ENCODE results near the gene SIGLEC12. TPM values are rescaled to one million over a fixed set of nuclear protein-coding genes. Genes with fewer than 3 reads are reported as not detected.

The SIGLEC12 gene
- total RNA-seq, 2 donors from 2014 or later: 0.91 TPM; not detected in 1

DNA sequence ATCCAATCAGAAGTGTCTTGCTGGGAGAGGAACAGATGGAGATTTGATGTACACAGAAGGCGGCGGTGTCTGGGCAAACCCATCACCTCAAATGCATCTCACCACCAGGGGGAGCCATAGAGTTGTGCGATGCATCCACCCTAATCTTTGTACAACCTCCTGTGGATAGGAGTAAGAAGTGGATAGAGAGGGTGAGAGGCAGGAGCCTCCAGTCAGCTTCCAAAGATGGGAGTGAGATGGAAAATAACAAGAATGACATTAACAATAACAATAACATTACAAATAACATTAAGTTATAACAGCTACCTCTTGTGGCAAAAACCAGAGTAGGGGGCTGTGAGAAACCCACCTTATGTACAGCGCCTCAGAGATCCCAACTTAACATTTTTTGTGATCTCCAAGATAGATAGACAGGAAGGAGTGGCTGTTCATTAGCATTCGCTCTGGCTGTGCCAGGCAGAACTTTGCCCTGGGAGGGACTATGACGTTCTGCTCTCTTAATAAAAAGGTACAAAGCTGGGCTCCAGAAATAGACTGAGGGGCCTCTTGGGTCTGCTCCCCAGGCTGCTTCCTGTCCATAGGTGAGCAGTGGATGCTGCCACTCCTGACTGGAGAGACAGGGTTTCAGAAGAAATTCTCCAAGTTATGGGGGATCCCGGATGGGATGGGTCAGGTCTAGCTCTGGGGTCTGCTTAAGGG is 28.4 kb downstream of the SIGLEC12 start:
- Histone ChIP-seq H3K36me3 (no peaks in the 10 kb centered on the region), H3K9me3 (no peaks in the 10 kb centered on the region), H3K27ac (no peak overlapping the region), H3K4me3 (no peak overlapping the region), H3K4me1 (replicated peaks) (no peaks in the 10 kb centered on the region), H3K27me3 (replicated peaks; ENCODE audit: insufficient read depth) (no peaks in the 10 kb centered on the region)
- no peak for TF ChIP-seq POLR2AphosphoS5 (IDR thresholded peaks at IDR 0.05)
- TF ChIP-seq, protein P1, sequence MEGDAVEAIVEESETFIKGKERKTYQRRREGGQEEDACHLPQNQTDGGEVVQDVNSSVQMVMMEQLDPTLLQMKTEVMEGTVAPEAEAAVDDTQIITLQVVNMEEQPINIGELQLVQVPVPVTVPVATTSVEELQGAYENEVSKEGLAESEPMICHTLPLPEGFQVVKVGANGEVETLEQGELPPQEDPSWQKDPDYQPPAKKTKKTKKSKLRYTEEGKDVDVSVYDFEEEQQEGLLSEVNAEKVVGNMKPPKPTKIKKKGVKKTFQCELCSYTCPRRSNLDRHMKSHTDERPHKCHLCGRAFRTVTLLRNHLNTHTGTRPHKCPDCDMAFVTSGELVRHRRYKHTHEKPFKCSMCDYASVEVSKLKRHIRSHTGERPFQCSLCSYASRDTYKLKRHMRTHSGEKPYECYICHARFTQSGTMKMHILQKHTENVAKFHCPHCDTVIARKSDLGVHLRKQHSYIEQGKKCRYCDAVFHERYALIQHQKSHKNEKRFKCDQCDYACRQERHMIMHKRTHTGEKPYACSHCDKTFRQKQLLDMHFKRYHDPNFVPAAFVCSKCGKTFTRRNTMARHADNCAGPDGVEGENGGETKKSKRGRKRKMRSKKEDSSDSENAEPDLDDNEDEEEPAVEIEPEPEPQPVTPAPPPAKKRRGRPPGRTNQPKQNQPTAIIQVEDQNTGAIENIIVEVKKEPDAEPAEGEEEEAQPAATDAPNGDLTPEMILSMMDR (IDR thresholded peaks at IDR 0.05): peak; percentile 44 to 84 (median 74)
- peak; percentile 75 for DNase-seq (ENCODE audit: low spot score)
- 29% methylated on average over 7 of the region's 7 CpGs for WGBS
- intact Hi-C loops (cut with DNase I): loop anchor here (5.0 to 10.0 kb wide), 2 partner anchors 184 to 302 kb away; no protein-coding TSS in a partner anchor

DNA sequence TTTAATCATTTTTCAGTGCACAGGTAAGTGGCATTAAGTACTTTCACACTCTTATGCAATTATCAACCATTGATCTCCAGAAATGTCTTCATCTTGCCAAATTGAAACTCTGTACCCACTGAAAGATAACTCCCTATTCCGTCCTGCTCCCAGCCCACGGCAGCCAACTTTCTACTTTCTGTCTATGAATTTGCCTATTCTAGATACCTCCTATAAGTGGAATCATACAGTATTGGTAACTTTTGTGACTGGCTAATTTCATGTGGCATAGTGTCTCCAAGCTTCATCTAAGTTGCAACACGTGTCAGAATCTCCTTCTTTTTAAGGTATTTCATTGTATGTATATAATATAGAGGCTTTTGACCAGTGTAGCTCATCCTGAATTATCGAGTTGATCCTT is 29.0 kb downstream of the SIGLEC12 start:
- intact Hi-C loops (cut with DNase I): loop anchor here (5.0 to 10.0 kb wide), 2 partner anchors 185 to 302 kb away; no protein-coding TSS in a partner anchor
- Histone ChIP-seq H3K4me1 (replicated peaks) (no peaks in the 10 kb centered on the region), H3K27me3 (replicated peaks; ENCODE audit: insufficient read depth) (no peaks in the 10 kb centered on the region), H3K9me3 (no peaks in the 10 kb centered on the region), H3K27ac (no peak overlapping the region), H3K36me3 (no peaks in the 10 kb centered on the region), H3K4me3 (no peak overlapping the region)
- 14% methylated on average over 4 of the region's 4 CpGs for WGBS
- DNase-seq (ENCODE audit: low spot score): no peak
- TF ChIP-seq POLR2AphosphoS5 (IDR thresholded peaks at IDR 0.05) (no peak), POLR2A (IDR thresholded peaks at IDR 0.05) (no peak)
- TF ChIP-seq, protein P1 (IDR thresholded peaks at IDR 0.05): no peak

DNA sequence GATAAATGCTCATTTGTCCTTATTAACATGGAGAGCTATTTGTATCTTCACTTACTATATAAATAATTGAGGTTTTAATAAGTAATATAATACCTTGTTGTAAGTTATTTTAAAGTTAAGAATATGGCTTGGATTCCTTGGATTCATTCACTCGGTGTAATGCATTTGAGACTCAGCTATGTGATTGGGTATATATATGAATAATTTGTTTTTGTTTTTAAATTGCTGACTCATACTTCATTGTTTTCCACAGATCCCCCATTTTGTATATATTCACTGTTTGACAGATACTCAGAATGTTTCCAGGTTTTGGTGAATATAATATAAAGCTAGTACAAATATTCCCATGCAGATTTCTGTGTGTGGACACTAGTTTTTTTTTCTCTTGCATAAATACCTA is 30.1 kb downstream of the SIGLEC12 start:
- WGBS: 61% methylated on average over 1 of the region's 1 CpG
- TF ChIP-seq POLR2A (IDR thresholded peaks at IDR 0.05): no peak
- no peak for TF ChIP-seq POLR2AphosphoS5 (IDR thresholded peaks at IDR 0.05)
- TF ChIP-seq, protein P1 (IDR thresholded peaks at IDR 0.05): no peak
- intact Hi-C loops (cut with DNase I): loop anchor here (5.0 to 10.0 kb wide), 2 partner anchors 186 to 303 kb away; no protein-coding TSS in a partner anchor

DNA sequence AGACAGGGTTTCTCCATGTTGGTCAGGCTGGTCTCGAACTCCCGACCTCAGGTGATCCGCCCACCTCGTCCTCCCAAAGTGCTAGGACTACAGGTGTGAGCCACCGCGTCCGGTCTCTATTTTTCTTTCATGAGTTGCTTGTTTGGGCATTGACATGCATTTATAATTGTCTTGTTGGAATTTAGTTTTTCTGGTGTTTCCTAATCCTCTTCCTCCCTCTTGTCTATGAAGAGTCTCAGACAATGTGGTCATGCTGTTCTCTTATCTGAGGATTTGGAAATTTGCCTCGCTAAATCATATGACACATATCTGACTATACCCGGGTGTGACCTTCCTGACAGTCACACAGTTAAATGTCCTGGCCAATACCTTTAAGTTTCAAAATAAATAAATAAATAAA is 30.6 kb downstream of the SIGLEC12 start:
- intact Hi-C loops (cut with DNase I): loop anchor here (5.0 to 10.0 kb wide), 2 partner anchors 186 to 304 kb away; no protein-coding TSS in a partner anchor
- Histone ChIP-seq H3K4me3 (no peak overlapping the region), H3K4me1 (replicated peaks) (no peaks in the 10 kb centered on the region), H3K27me3 (replicated peaks; ENCODE audit: insufficient read depth) (no peaks in the 10 kb centered on the region), H3K36me3 (no peaks in the 10 kb centered on the region), H3K27ac (no peak overlapping the region), H3K9me3 (no peaks in the 10 kb centered on the region)
- TF ChIP-seq POLR2A (IDR thresholded peaks at IDR 0.05) (no peak), POLR2AphosphoS5 (IDR thresholded peaks at IDR 0.05) (no peak)
- TF ChIP-seq, protein P1 (IDR thresholded peaks at IDR 0.05): no peak
- DNase-seq (ENCODE audit: low spot score): no peak
- 87% methylated on average over 9 of the region's 9 CpGs for WGBS

More for the DNA sequence above, 30.1 kb downstream of the SIGLEC12 start:
- Histone ChIP-seq H3K36me3 (no peaks in the 10 kb centered on the region), H3K9me3 (no peaks in the 10 kb centered on the region), H3K4me3 (no peak overlapping the region), H3K27me3 (replicated peaks; ENCODE audit: insufficient read depth) (no peaks in the 10 kb centered on the region), H3K4me1 (replicated peaks) (no peaks in the 10 kb centered on the region), H3K27ac (no peak overlapping the region)
- DNase-seq (ENCODE audit: low spot score): no peak

DNA sequence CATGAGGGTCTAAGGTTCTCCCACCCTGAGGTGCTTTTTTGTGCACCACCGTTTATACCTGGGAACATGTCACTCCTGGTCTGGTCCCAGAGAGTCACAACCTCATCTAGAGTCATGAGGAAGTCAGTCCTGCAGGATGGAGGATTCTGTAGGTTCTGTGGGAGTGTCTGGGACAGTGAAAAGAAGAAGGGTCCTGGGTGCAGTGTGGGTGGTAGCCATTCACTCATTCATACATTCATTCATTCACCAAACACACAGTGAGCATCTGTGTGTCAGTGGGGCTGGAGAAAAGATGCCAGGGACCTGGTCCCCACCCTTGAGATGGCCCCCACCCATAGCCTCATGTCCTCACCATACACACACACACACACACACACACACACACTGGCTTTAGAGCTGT is 32.0 kb downstream of the SIGLEC12 start:
- Histone ChIP-seq H3K4me3 (no peak overlapping the region), H3K36me3 (no peaks in the 10 kb centered on the region), H3K27me3 (replicated peaks; ENCODE audit: insufficient read depth) (no peaks in the 10 kb centered on the region), H3K4me1 (replicated peaks) (no peaks in the 10 kb centered on the region), H3K27ac (no peak overlapping the region), H3K9me3 (no peaks in the 10 kb centered on the region)
- intact Hi-C loops (cut with DNase I): loop anchor here (5.0 to 10.0 kb wide), 2 partner anchors 188 to 305 kb away; no protein-coding TSS in a partner anchor
- TF ChIP-seq, protein P1 (IDR thresholded peaks at IDR 0.05): no peak
- TF ChIP-seq POLR2A (IDR thresholded peaks at IDR 0.05) (no peak), POLR2AphosphoS5 (IDR thresholded peaks at IDR 0.05) (no peak)
- WGBS: 64% methylated on average over 1 of the region's 1 CpG
- DNase-seq (ENCODE audit: low spot score): no peak

All from prostate gland (tissue), 2 donors.